VCaP (cell line): ENCODE data around the gene ANKRD53.

Experiments used
- H3K27ac ChIP-seq: fragments of 450-650 bp; 2 replicates; pipeline ENCODE4 v1.5.1; 2017
- CTCF ChIP-seq: fragments of 450-650 bp; conservative IDR thresholded peaks from 2 replicates; pipeline ENCODE4 v1.5.1; 2017; ENCODE audit warnings: mild to moderate bottlenecking, moderate library complexity

Gene ANKRD53

DNA sequence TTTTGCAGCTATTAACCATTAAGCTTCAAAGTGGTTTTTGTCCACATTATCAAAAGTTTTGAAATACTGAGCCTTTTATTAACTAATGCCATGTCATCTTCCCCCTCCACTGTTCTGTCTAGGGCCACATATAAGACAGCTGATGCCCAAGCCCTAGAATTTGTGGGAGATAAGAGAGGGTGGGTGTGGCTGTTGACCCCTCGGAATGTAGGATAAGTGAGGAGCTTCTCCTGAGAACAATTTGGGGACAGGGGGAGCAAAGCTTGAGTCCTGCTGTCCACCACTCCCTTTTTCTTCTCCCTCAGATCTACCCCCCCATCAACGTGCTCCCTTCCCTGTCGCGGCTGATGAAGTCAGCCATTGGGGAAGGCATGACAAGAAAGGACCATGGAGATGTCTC lies 14.3 kb upstream of the ANKRD53 start:
- H3K27ac ChIP-seq = no peak overlapping the region
- TF ChIP-seq CTCF = no peak

DNA sequence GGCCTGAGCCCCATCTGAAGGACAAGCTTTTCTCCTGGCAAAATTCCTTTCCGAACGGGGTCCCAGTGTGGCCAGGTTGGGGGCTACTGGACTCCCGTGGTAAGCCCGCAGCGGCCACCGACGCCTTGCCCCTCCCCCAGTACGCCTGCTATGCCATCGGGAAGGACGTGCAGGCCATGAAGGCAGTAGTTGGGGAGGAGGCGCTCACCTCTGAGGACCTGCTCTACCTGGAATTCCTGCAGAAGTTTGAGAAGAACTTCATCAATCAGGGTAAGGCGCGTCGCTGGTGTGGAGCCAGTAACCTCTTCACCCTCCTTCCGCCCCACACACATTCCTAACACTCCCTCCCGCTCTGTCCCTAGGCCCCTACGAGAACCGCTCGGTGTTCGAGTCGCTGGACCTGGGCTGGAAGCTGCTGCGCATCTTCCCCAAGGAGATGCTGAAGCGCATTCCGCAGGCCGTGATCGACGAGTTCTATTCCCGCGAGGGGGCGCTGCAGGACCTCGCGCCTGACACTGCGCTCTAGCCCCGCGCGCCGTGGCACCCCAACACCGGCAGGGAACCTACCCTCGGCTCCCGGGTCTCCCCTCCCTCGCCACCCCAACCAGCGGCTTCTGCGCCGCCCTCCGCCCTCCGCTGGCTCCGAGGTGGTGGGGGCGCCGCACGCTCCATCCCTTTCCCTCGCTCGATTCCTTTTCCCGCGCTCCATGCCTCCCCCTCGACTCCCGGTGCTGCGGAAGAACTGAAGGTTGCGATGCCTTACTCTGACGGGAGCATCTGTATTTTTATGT lies 13.6 kb upstream of the ANKRD53 start:
- H3K27ac ChIP-seq = no peak overlapping the region
- TF ChIP-seq CTCF = no peak

GRCh38 chr2:70965506-70965905 lies 12.9 kb upstream of the ANKRD53 start:
- TF ChIP-seq CTCF = no peak
- H3K27ac ChIP-seq = no peak overlapping the region

DNA sequence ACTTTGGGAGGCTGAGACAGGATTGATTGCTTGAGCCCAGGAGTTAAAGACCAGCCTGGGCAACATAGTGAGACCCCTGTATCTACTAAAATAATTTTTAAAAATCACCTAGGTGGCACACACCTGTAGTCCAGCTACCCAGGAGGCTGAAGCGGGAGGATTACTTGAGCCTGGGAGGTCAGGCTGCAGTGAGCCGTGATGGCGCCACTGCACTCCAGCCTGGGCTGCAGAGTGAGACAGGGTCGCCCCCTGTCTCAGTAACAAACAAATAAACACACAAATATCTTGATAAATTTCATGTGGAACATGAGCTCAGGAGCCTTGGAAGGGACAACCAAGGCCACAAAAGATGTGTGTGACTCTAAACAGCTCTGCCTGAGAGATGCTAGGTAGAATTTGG lies 11.7 kb upstream of the ANKRD53 start:
- TF ChIP-seq CTCF = no peak
- no peak overlapping the region for H3K27ac ChIP-seq

DNA sequence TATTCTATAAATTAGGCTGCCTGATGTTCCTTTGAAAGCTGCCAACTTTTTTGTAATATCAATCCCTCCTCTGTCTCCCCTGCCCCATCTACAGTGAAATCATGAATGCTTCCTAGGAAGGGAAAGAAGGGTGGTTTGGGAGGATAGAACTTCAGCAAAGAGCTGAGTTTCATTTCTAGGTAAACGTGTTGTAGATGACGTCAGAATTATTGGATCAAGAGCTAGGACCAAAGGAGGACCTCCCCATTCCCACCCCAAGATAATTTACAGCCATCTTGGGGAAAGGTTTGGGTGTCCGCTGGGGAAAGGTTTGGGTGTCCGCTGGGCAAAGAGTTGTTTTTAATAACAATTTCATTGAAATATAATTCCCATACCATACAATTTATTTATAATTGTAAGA lies 11.2 kb upstream of the ANKRD53 start:
- no peak for TF ChIP-seq CTCF
- no peak overlapping the region for H3K27ac ChIP-seq

GRCh38 chr2:70974592-70974991 lies 3.8 kb upstream of the ANKRD53 start:
- H3K27ac ChIP-seq = no peak overlapping the region
- no peak for TF ChIP-seq CTCF

- H3K27ac ChIP-seq = no peak overlapping the region
- no peak for TF ChIP-seq CTCF
These were observed 3.2 kb upstream of the ANKRD53 start for GRCh38 chr2:70975237-70975636.
